ENCODE results near the gene INSYN1.

The INSYN1 gene

DNA sequence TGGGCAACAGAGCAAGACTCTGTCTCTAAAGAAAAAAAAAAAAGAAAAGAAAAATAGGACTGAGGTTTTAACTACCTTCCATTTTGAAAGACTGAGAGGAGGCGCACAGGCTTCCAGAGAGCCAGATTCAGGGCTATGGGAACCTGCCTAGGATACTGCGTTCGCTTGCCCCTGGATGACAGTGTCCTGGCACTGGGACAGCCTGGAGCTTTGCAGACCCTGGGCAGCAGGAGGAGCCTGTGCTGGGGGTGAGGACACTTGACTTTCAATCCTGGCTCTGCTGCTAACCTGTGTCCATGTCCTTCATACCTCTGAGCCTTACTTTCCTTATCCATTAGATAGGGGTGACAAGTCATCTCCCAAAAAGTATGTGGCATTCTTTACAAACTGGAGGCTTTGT is 37.7 kb downstream of the INSYN1 start:
- TF ChIP-seq, protein P1, sequence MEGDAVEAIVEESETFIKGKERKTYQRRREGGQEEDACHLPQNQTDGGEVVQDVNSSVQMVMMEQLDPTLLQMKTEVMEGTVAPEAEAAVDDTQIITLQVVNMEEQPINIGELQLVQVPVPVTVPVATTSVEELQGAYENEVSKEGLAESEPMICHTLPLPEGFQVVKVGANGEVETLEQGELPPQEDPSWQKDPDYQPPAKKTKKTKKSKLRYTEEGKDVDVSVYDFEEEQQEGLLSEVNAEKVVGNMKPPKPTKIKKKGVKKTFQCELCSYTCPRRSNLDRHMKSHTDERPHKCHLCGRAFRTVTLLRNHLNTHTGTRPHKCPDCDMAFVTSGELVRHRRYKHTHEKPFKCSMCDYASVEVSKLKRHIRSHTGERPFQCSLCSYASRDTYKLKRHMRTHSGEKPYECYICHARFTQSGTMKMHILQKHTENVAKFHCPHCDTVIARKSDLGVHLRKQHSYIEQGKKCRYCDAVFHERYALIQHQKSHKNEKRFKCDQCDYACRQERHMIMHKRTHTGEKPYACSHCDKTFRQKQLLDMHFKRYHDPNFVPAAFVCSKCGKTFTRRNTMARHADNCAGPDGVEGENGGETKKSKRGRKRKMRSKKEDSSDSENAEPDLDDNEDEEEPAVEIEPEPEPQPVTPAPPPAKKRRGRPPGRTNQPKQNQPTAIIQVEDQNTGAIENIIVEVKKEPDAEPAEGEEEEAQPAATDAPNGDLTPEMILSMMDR (IDR thresholded peaks at IDR 0.05; ENCODE audit: control insufficient read depth, extremely low read depth, insufficient read depth) = no peak
- DNase-seq (ENCODE audit: low read depth) = no peak

DNA sequence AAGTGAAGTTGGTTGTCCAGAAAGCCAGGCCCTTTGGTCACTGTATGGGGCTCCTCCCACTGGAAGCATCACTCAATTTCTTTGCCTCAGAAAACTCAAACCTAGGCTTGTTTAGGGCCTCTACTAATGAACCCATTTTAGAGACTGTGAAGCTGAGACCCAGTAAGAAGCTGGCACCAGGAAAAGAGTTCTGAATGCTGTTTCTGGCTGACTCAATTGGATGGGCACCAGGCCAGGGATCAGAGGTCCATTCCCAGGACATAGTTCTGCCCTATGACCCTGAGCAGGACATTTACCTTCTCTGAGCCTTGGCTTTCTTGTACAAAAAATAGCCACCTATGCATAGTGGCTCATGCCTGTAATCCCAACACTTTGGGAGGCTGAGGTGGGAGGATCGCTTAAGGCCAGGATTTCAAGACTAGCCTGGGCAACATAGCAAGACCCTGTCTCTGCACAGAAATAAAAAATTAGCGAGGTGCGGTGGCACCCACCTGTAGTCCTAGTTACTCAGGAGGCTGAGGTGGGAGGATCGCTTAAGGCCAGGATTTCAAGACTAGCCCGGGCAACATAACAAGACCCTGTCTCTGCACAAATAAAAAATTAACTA is 38.4 kb downstream of the INSYN1 start:
- H3K4me3 ChIP-seq (ENCODE audit: low read depth, low read length) = no peak overlapping the region
- DNase-seq (ENCODE audit: low read depth) = no peak
- TF ChIP-seq, protein P1 (IDR thresholded peaks at IDR 0.05; ENCODE audit: control insufficient read depth, extremely low read depth, insufficient read depth) = no peak

More for the DNA sequence above, 37.7 kb downstream of the INSYN1 start:
- H3K4me3 ChIP-seq (ENCODE audit: low read depth, low read length) = no peak overlapping the region

DNA sequence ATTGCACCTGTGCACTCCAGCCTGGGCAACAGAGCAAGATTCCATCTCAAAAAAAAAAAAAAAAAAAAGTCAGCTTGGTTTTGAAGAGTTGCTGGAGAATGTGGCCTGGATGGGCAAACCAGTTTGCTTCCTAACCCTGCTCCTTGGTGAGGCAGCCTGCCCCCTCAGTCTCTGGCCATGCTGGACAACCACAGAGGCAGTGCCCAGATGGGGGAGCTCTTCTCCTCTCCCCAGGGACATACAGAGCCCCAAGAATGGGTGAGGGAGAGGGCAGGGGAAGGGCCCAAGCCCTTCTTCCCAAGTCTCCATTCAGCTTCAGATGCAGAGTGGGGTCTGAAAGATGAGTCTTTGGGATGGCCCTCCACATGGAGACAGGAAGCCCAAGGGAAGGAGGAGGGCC is 41.0 kb downstream of the INSYN1 start:
- TF ChIP-seq, protein P1 (IDR thresholded peaks at IDR 0.05; ENCODE audit: control insufficient read depth, extremely low read depth, insufficient read depth) = no peak

DNA sequence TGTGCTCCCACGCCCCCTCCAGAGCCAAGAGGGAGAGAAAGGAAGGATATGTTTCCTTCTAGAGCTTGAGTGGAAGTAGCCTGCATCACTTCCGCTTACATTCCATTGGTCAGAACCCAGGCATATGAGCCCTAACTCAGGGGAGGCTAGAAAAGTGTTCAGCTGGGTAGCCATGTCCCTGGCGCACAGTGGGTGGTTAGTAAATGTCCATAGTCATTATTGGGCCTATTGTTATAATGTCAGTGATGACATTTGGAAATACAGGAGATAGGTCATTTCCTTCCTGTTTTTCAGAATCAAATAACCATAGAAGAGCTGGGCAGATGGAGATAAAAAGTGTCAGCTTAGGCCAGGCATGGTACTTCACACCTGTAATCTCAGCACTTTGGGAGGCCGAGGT is 41.6 kb downstream of the INSYN1 start:
- no peak for DNase-seq (ENCODE audit: low read depth)
- no peak overlapping the region for H3K4me3 ChIP-seq (ENCODE audit: low read depth, low read length)
- TF ChIP-seq, protein P1 (IDR thresholded peaks at IDR 0.05; ENCODE audit: control insufficient read depth, extremely low read depth, insufficient read depth) = no peak

More for the DNA sequence above, 41.0 kb downstream of the INSYN1 start:
- H3K4me3 ChIP-seq (ENCODE audit: low read depth, low read length) = no peak overlapping the region
- DNase-seq (ENCODE audit: low read depth) = no peak

DNA sequence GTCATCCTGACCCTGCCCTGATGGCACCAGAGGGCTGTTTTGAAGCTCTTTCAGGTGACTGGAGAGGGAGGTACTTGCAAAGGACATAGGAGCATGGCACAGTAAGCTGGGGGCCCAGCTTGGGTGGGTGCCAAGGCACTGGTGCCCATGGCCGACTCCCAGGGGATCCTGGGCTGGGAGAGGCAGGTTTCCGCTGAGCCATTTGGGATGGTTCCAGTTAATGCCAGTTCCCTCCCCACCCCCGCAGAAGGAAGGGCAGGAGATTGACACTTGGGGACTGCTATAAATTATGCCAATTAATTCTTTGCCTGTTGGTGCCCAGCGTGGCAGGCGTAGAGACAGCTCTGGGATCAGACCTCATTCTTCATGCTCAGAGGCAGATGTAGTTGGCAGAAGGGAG is 42.8 kb downstream of the INSYN1 start:
- TF ChIP-seq, protein P1 (IDR thresholded peaks at IDR 0.05; ENCODE audit: control insufficient read depth, extremely low read depth, insufficient read depth) = no peak
- no peak for DNase-seq (ENCODE audit: low read depth)
- H3K4me3 ChIP-seq (ENCODE audit: low read depth, low read length) = no peak overlapping the region

DNA sequence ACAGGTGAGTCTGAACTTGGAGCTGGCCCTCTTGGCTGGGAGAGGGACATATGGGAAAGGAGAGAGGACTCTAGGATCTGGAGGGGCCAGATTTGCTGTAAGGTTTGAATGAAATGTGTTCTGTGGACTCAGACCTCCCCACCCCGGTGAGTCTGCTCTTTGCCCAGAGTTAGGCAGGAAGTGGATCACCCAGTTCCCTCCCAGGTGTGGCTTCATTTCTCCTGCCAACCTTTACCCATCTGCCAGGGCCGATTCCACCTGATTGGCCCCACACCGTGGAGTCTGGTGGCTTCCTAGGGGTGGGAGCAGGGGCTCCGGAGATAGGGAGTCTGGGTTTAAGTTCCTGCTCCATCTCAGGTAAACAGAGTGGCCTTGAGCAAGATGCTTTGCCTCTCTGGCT is 43.5 kb downstream of the INSYN1 start:
- no peak overlapping the region for H3K4me3 ChIP-seq (ENCODE audit: low read depth, low read length)
- TF ChIP-seq, protein P1 (IDR thresholded peaks at IDR 0.05; ENCODE audit: control insufficient read depth, extremely low read depth, insufficient read depth) = no peak
- DNase-seq (ENCODE audit: low read depth) = no peak

DNA sequence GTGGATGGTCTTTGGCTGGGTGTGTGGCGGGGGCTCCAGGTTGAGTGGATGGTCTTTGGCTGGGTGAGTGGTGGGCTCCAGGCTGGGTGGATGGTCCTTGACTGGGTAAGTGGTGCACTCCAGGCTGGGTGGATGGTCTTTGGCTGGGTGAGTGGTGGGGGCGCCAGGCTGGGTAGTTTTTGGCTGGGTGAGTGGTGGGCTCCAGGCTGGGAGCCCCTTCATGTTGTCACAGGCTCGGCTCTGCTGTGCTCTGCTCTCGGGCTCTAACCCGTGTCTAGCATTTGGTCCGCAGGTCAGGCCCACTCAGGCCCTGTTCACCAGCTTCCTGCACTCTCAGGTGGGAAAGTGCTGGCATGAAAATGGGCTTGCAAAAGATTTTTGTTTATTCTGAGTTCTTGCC is 43.9 kb downstream of the INSYN1 start:
- H3K4me3 ChIP-seq (ENCODE audit: low read depth, low read length) = no peak overlapping the region
- TF ChIP-seq, protein P1 (IDR thresholded peaks at IDR 0.05; ENCODE audit: control insufficient read depth, extremely low read depth, insufficient read depth) = no peak
- DNase-seq (ENCODE audit: low read depth) = no peak
